Nephron (organoid): ENCODE data around the gene BTNL8.

Source experiments
- H3K27ac Mint-ChIP-seq, 3 experiments: 2 replicates each; pipeline ENCODE4 v1.8.0; 2020; ENCODE audit warnings: mixed read lengths in 3 of 3, mild to moderate bottlenecking in 2 of 3, moderate library complexity in 1 of 3
- H3K27me3 Mint-ChIP-seq: 2 replicates; pipeline ENCODE4 v1.8.0; 2021; ENCODE audit warnings: low read depth, mild to moderate bottlenecking, moderate library complexity, mixed read lengths
- H3K36me3 Mint-ChIP-seq: 2 replicates; pipeline ENCODE4 v1.8.0; 2020; ENCODE audit warnings: low read depth, mixed read lengths
- H3K4me1 Mint-ChIP-seq: 2 replicates; pipeline ENCODE4 v1.8.0; 2020; ENCODE audit warnings: mixed read lengths
- H3K4me3 Mint-ChIP-seq, 3 experiments: 2 replicates each; pipeline ENCODE4 v1.8.0; 2020; ENCODE audit warnings: mild to moderate bottlenecking in 3 of 3, mixed read lengths in 3 of 3, moderate library complexity in 2 of 3
- H3K9me3 Mint-ChIP-seq: 2 replicates; pipeline ENCODE4 v1.8.0; 2020; ENCODE audit warnings: mixed read lengths
- CTCF ChIP-seq, 3 experiments: fragments of 200-600 bp; sonication (generic); IDR thresholded peaks; one replicate each; pipeline ENCODE4 v1.5.0; 2021; ENCODE audit warnings: antibody characterized with exemption in 3 of 3; ENCODE audit not compliant: unreplicated experiment in 3 of 3

The BTNL8 gene

GRCh38 chr5:180898621-180899246, at the start of gene BTNL8:
Gene BTNL8 (plus strand): TSS chr5:180899159. CDS start chr5:180899311, 152 bp downstream.
- Mint-ChIP-seq H3K27ac (no peak within 1 kb of the TSS), H3K27me3 (peaks cover 4% of the 10 kb centered on the region), H3K4me3 (no peak within 1 kb of the TSS), H3K36me3 (no peaks in the 10 kb centered on the region), H3K9me3 (peaks cover 22% of the 10 kb centered on the region), H3K4me1 (no peaks in the 10 kb centered on the region)
- TF ChIP-seq CTCF (IDR thresholded peaks at IDR 0.05; ENCODE audit: unreplicated experiment in 3 of 3), result no peak

- Mint-ChIP-seq H3K36me3 (peaks cover 96% of the 10 kb centered on the region), H3K27ac (no peak overlapping the region), H3K27me3 (peaks cover 8% of the 10 kb centered on the region), H3K4me3 (no peak overlapping the region), H3K9me3 (peaks cover 87% of the 10 kb centered on the region), H3K4me1 (no peaks in the 10 kb centered on the region)
- TF ChIP-seq CTCF (IDR thresholded peaks at IDR 0.05; ENCODE audit: unreplicated experiment in 3 of 3), result no peak
Measured at GRCh38 chr5:180849827-180850226, 49.1 kb upstream of the BTNL8 start.

GRCh38 chr5:180850434-180851078, 48.4 kb upstream of the BTNL8 start:
- Mint-ChIP-seq H3K4me3 (no peak overlapping the region), H3K27me3 (peaks cover 8% of the 10 kb centered on the region), H3K36me3 (peaks cover 100% of the 10 kb centered on the region), H3K9me3 (peaks cover 89% of the 10 kb centered on the region), H3K27ac (no peak overlapping the region), H3K4me1 (no peaks in the 10 kb centered on the region)
- TF ChIP-seq CTCF (IDR thresholded peaks at IDR 0.05; ENCODE audit: unreplicated experiment in 3 of 3), result no peak

GRCh38 chr5:180852495-180852894, 46.5 kb upstream of the BTNL8 start:
- TF ChIP-seq CTCF (IDR thresholded peaks at IDR 0.05; ENCODE audit: unreplicated experiment in 3 of 3), result no peak
- no peak overlapping the region for H3K27ac Mint-ChIP-seq
- H3K36me3 Mint-ChIP-seq, result peaks cover 97% of the 10 kb centered on the region
- peaks cover 77% of the 10 kb centered on the region for H3K9me3 Mint-ChIP-seq
- H3K4me1 Mint-ChIP-seq, result no peaks in the 10 kb centered on the region
- peaks cover 4% of the 10 kb centered on the region for H3K27me3 Mint-ChIP-seq
- H3K4me3 Mint-ChIP-seq, result no peak overlapping the region

GRCh38 chr5:180853121-180853847, 45.7 kb upstream of the BTNL8 start:
- peaks cover 91% of the 10 kb centered on the region for H3K36me3 Mint-ChIP-seq
- H3K4me3 Mint-ChIP-seq, result no peak overlapping the region
- no peaks in the 10 kb centered on the region for H3K4me1 Mint-ChIP-seq
- TF ChIP-seq CTCF (IDR thresholded peaks at IDR 0.05; ENCODE audit: unreplicated experiment in 3 of 3), result no peak
- H3K27ac Mint-ChIP-seq, result no peak overlapping the region
- peaks cover 4% of the 10 kb centered on the region for H3K27me3 Mint-ChIP-seq
- peaks cover 69% of the 10 kb centered on the region for H3K9me3 Mint-ChIP-seq
